ENCODE measurements around the gene L3MBTL4. TPM values are rescaled to one million over a fixed set of nuclear protein-coding genes. Genes with fewer than 3 reads are reported as not detected.

Gene L3MBTL4
- total and polyA plus RNA-seq, 10 of the 15 experiments (the other 5 are each of a cell fraction or from before 2014, with no cell fraction given) = 1.3 to 8.7 (median 3.8) TPM

GRCh38 chr18:6207116-6207515, 207.6 kb downstream of the L3MBTL4 start:
- no peaks in the 10 kb centered on the region for H3K27me3 ChIP-seq (replicated peaks in 1 of 2; ENCODE audit: control insufficient read depth in 2 of 2, insufficient read depth in 2 of 2, low read length in 1 of 2)
- no peak overlapping the region for H2AFZ ChIP-seq (ENCODE audit: control insufficient read depth, low read depth, low read length)
- no peaks in the 10 kb centered on the region for H3K79me2 ChIP-seq (ENCODE audit: control insufficient read depth, insufficient read depth, low read length)
- ChIA-PET POLR2A (no interaction called here), CTCF (interaction anchor here (1.9 to 2.9 kb wide), 2 partner anchors 12 to 15 kb away, joined by 4 to 11 read pairs; no protein-coding TSS in a partner anchor), SMC1A (ENCODE audit: uncharacterized antibody, unreplicated experiment) (interaction anchor here (1.0 to 1.7 kb wide), 2 partner anchors 11 to 14 kb away, joined by 3 to 5 read pairs; no protein-coding TSS in a partner anchor), RAD21 (ENCODE audit: unreplicated experiment) (no interaction called here)
- no peak overlapping the region for H3K4me3 ChIP-seq
- FAIRE-seq = no peak
- no peak for DNase-seq (ENCODE audit: low read depth, low spot score)
- H3K27ac ChIP-seq (ENCODE audit: control insufficient read depth, insufficient read depth) = no peak overlapping the region
- in situ Hi-C loops (cut with MboI) = no loop called here
- 21% methylated on average over 2 of the region's 2 CpGs for WGBS (ENCODE audit: insufficient coverage, insufficient replicate concordance, low lambda C conversion rate, missing lambda C conversion rate)
- no TSS peak for BruUV-seq (replicated peaks)
- H3K36me3 ChIP-seq (ENCODE audit: control insufficient read depth in 2 of 2, insufficient read depth in 2 of 2, low read length in 1 of 2) = no peaks in the 10 kb centered on the region
- TF ChIP-seq IRF5 (IDR thresholded peaks at IDR 0.05; ENCODE audit: borderline replicate concordance) (no peak), ATF7 (IDR thresholded peaks at IDR 0.05; ENCODE audit: low read depth) (no peak), RAD21 (IDR thresholded peaks at IDR 0.05; ENCODE audit: insufficient read depth, low read depth, low read length) (no peak), ASH2L (IDR thresholded peaks at IDR 0.05; ENCODE audit: borderline replicate concordance, low read depth) (no peak), RFX5 (IDR thresholded peaks at IDR 0.05; ENCODE audit: low read depth, low read length) (no peak), ZNF207 (IDR thresholded peaks at IDR 0.05; ENCODE audit: borderline replicate concordance) (no peak), RCOR1 (conservative IDR thresholded peaks at IDR 0.05; ENCODE audit: low read depth, low read length) (no peak), POLR2AphosphoS5 (IDR thresholded peaks at IDR 0.05; ENCODE audit: low read length) (no peak), PAX8 (IDR thresholded peaks at IDR 0.05) (no peak), ZNF592 (IDR thresholded peaks at IDR 0.05) (no peak), SMC3 (IDR thresholded peaks at IDR 0.05; ENCODE audit: borderline replicate concordance, low read length) (no peak), MEF2A (IDR thresholded peaks at IDR 0.05; ENCODE audit: insufficient read depth, low read depth, low read length) (no peak), ZNF622 (IDR thresholded peaks at IDR 0.05) (no peak), BHLHE40 (IDR thresholded peaks at IDR 0.05; ENCODE audit: borderline replicate concordance in 1 of 2, low read depth in 2 of 2, low read length in 1 of 2) (no peak)
- TF ChIP-seq, protein P1, sequence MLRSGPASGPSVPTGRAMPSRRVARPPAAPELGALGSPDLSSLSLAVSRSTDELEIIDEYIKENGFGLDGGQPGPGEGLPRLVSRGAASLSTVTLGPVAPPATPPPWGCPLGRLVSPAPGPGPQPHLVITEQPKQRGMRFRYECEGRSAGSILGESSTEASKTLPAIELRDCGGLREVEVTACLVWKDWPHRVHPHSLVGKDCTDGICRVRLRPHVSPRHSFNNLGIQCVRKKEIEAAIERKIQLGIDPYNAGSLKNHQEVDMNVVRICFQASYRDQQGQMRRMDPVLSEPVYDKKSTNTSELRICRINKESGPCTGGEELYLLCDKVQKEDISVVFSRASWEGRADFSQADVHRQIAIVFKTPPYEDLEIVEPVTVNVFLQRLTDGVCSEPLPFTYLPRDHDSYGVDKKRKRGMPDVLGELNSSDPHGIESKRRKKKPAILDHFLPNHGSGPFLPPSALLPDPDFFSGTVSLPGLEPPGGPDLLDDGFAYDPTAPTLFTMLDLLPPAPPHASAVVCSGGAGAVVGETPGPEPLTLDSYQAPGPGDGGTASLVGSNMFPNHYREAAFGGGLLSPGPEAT (IDR thresholded peaks at IDR 0.05; ENCODE audit: low read depth) = no peak
- TF ChIP-seq, protein P2, sequence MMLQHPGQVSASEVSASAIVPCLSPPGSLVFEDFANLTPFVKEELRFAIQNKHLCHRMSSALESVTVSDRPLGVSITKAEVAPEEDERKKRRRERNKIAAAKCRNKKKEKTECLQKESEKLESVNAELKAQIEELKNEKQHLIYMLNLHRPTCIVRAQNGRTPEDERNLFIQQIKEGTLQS (IDR thresholded peaks at IDR 0.05; ENCODE audit: borderline replicate concordance, extremely low read depth, low read depth, low read length) = no peak
- no peaks in the 10 kb centered on the region for H4K20me1 ChIP-seq (ENCODE audit: control insufficient read depth, insufficient read depth)
- no peaks in the 10 kb centered on the region for H3K4me1 ChIP-seq (ENCODE audit: control insufficient read depth, insufficient read depth, low read length)
- intact Hi-C loops (cut with micrococcal nuclease; ENCODE audit: unreplicated experiment) = no loop called here
- H3K4me2 ChIP-seq (ENCODE audit: control insufficient read depth, insufficient read depth) = no peak overlapping the region
- no peak for ATAC-seq
- H3K9ac ChIP-seq (ENCODE audit: control insufficient read depth, insufficient read depth, low read length) = no peak overlapping the region
- no peaks in the 10 kb centered on the region for H3K9me3 ChIP-seq (replicated peaks; ENCODE audit: control insufficient read depth, insufficient read depth, low read length)
